Measurements from ENCODE around the gene NGB.

NGB gene

GRCh38 chr14:77250927-77251326 is 20.1 kb downstream of the NGB start:
- no peak for TF ChIP-seq CTCF (IDR thresholded peaks at IDR 0.05; ENCODE audit: low read depth, low read length, missing control alignments)
- no peak for DNase-seq (ENCODE audit: low read depth)
- in situ Hi-C loops (cut with HindIII; ENCODE audit: low sequenced_read_pairs): no loop called here
- no peak overlapping the region for H3K4me3 ChIP-seq (ENCODE audit: low read depth, low read length)

- in situ Hi-C loops (cut with HindIII; ENCODE audit: low sequenced_read_pairs): no loop called here
- H3K4me3 ChIP-seq (ENCODE audit: low read depth, low read length): no peak overlapping the region
- no peak for TF ChIP-seq CTCF (IDR thresholded peaks at IDR 0.05; ENCODE audit: low read depth, low read length, missing control alignments)
- no peak for DNase-seq (ENCODE audit: low read depth)
These were observed 21.7 kb downstream of the NGB start for GRCh38 chr14:77249286-77249685.

- TF ChIP-seq CTCF (IDR thresholded peaks at IDR 0.05; ENCODE audit: low read depth, low read length, missing control alignments): no peak
- no peak for DNase-seq (ENCODE audit: low read depth)
- in situ Hi-C loops (cut with HindIII; ENCODE audit: low sequenced_read_pairs): no loop called here
- no peak overlapping the region for H3K4me3 ChIP-seq (ENCODE audit: low read depth, low read length)
These were observed 22.3 kb downstream of the NGB start for GRCh38 chr14:77248666-77249065.

GRCh38 chr14:77246784-77247183 is 24.2 kb downstream of the NGB start:
- in situ Hi-C loops (cut with HindIII; ENCODE audit: low sequenced_read_pairs): no loop called here
- DNase-seq (ENCODE audit: low read depth): no peak
- H3K4me3 ChIP-seq (ENCODE audit: low read depth, low read length): no peak overlapping the region
- TF ChIP-seq CTCF (IDR thresholded peaks at IDR 0.05; ENCODE audit: low read depth, low read length, missing control alignments): no peak

GRCh38 chr14:77245820-77246219 is 25.2 kb downstream of the NGB start:
- in situ Hi-C loops (cut with HindIII; ENCODE audit: low sequenced_read_pairs): no loop called here
- no peak for TF ChIP-seq CTCF (IDR thresholded peaks at IDR 0.05; ENCODE audit: low read depth, low read length, missing control alignments)
- DNase-seq (ENCODE audit: low read depth): no peak
- no peak overlapping the region for H3K4me3 ChIP-seq (ENCODE audit: low read depth, low read length)

- no peak overlapping the region for H3K4me3 ChIP-seq (ENCODE audit: low read depth, low read length)
- TF ChIP-seq CTCF (IDR thresholded peaks at IDR 0.05; ENCODE audit: low read depth, low read length, missing control alignments): no peak
- no peak for DNase-seq (ENCODE audit: low read depth)
- in situ Hi-C loops (cut with HindIII; ENCODE audit: low sequenced_read_pairs): no loop called here
These were observed 27.2 kb downstream of the NGB start for GRCh38 chr14:77243853-77244252.

GRCh38 chr14:77242752-77243151 is 28.3 kb downstream of the NGB start:
- DNase-seq (ENCODE audit: low read depth): no peak
- in situ Hi-C loops (cut with HindIII; ENCODE audit: low sequenced_read_pairs): no loop called here
- no peak overlapping the region for H3K4me3 ChIP-seq (ENCODE audit: low read depth, low read length)
- no peak for TF ChIP-seq CTCF (IDR thresholded peaks at IDR 0.05; ENCODE audit: low read depth, low read length, missing control alignments)
